ENCODE data around the gene CNPY3.

Gene CNPY3

GRCh38 chr6:42960243-42961019, 31.2 kb downstream of the CNPY3 start, which contains the start of gene GNMT:
Gene GNMT (plus strand): TSS chr6:42960754. CDS start chr6:42960768, 14 bp downstream.
- no peak for TF ChIP-seq CTCF (IDR thresholded peaks at IDR 0.05)

- no peak for TF ChIP-seq CTCF (IDR thresholded peaks at IDR 0.05)
Observed at GRCh38 chr6:42961020-42961470, 31.8 kb downstream of the CNPY3 start.

GRCh38 chr6:42962096-42962495, 32.8 kb downstream of the CNPY3 start:
- TF ChIP-seq CTCF (IDR thresholded peaks at IDR 0.05), result no peak

DNA sequence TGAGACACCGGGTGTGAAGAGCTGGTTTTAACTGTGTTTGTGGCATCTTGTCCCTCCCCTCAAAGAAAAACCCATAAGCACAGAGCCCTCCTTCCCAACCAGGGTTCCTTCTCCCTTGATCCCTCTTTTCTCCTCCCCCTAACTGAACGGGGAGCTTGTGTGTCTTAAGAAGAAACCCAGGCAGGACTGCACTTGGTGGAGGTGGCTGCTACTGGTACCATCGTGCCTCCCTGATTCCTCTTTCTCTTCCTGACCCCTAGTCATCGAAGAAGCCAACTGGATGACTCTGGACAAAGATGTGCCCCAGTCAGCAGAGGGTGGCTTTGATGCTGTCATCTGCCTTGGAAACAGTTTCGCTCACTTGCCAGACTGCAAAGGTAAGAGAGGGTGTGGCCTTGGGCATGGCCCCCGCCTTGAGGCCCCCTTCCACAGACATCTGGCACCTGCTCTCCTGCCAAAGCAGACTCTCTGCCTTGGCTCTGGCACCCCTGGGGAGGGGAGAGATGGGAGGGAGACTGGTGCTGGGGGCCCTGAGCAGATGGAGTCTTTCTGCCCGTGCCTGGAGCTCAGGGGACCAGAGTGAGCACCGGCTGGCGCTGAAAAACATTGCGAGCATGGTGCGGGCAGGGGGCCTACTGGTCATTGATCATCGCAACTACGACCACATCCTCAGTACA, 33.4 kb downstream of the CNPY3 start:
- no peak for TF ChIP-seq CTCF (IDR thresholded peaks at IDR 0.05)

DNA sequence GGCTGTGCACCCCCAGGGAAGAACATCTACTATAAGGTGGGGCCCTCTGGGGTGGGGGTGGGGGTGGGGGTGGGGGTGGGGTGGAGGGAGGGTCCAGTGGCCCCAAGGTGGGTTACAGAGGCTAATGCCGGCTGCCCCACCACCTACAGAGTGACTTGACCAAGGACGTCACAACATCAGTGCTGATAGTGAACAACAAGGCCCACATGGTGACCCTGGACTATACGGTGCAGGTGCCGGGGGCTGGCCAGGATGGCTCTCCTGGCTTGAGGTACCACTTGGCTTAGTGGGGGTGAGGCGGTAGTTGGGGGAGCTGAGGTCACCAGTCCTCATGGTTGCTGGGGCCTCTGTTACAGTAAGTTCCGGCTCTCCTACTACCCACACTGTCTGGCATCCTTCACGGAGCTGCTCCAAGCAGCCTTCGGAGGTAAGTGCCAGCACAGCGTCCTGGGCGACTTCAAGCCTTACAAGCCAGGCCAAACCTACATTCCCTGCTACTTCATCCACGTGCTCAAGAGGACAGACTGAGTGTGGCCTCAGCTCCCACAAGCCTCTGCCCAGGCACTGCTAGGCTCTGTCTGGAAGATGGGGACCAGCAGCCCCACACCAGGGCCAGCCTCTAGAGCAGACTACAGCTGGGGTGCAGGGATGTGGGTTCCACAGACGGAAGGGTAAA, 34.0 kb downstream of the CNPY3 start:
- no peak for TF ChIP-seq CTCF (IDR thresholded peaks at IDR 0.05)

- TF ChIP-seq CTCF (IDR thresholded peaks at IDR 0.05), result no peak; the same call in 1 of the 2 replicates
Observed at GRCh38 chr6:42963855-42964605, 34.8 kb downstream of the CNPY3 start.

DNA sequence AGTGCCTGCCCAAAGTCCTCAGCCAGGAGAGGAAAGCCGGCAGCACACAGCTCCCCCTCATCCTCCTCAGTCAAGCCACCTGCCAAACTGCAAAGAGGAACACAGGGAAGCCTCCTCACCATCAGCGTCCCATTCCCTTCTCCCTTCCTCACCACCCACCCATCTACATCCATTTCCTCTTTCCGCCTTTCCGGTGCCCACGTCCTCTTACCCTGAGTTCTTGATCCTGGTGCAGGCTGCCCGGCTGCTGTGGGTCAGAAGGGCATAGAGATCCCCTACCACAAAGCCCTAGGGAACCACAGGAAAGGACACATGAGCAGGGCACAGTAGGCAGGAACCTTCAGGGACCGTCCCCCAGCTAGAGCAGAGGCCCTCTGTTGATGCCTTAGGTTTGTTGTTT, 37.3 kb downstream of the CNPY3 start:
- TF ChIP-seq CTCF (IDR thresholded peaks at IDR 0.05), result no peak
